HG03175 (cell line): ENCODE data around the gene PAGE4.
A peak's percentile ranks its signal among the peaks of the same experiment; 100 is the strongest.

Source experiments
- ATAC-seq: cut with Tn5 transposase; IDR thresholded peaks from one replicate; pipeline ENCODE4 v1.9.1; 2021; ENCODE audit warnings: mild to moderate bottlenecking, moderate library complexity; ENCODE audit not compliant: unreplicated experiment

PAGE4 gene

GRCh38 chrX:49868739-49869138, 39.6 kb downstream of the PAGE4 start:
- no peak for ATAC-seq

GRCh38 chrX:49876750-49877149, 47.6 kb downstream of the PAGE4 start:
- ATAC-seq: no peak

- ATAC-seq: no peak
Measured at GRCh38 chrX:49877397-49878101, 48.4 kb downstream of the PAGE4 start.

GRCh38 chrX:49878128-49878833, 49.2 kb downstream of the PAGE4 start:
- ATAC-seq: no peak

GRCh38 chrX:49878834-49879655, 49.9 kb downstream of the PAGE4 start, which contains the start of gene USP27X:
USP27X (plus strand) TSS chrX:49879484; CDS start chrX:49880308, 824 bp downstream.
- ATAC-seq: peak; percentile 94

- ATAC-seq: peak; percentile 4
Measured at GRCh38 chrX:49879656-49880277, 50.7 kb downstream of the PAGE4 start.

GRCh38 chrX:49880668-49881067, 51.6 kb downstream of the PAGE4 start:
- ATAC-seq: no peak
